Measurements from ENCODE around the gene TCEA3. TPM values are rescaled to one million over a fixed set of nuclear protein-coding genes. Genes with fewer than 3 reads are reported as not detected.
A peak's percentile ranks its signal among the peaks of the same experiment; 100 is the strongest.

TCEA3 gene
- total RNA-seq, 2 donors from 2014 or later = 128 to 133 TPM

DNA sequence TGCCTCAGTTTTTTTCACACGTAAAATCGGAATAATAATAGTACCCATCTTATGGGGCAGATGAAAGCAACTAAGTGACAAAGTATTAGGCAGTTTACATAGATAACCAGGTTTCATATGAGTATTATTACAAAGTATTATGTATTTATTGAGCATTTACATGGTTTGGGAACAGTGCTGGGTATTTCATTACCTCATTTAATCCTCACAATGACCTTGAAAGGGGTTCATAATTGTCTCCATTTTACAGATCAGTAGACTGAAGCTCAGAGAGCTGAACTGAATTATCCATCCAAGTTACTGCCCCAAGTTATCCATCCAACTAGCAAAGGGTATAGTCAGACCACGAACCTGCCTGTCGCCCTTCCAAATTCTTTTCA lies 21.2 kb downstream of the TCEA3 start:
- intact Hi-C loops (cut with DNase I) = loop anchor here (10.0 kb wide), 1 partner anchor 59 kb away; the partner anchor contains the start of gene HNRNPR
- no peak for DNase-seq
- Histone ChIP-seq H3K27ac (peak overlapping the region; percentile 74), H3K4me1 (peaks cover 10% of the 10 kb centered on the region), H3K9me3 (no peaks in the 10 kb centered on the region), H3K4me3 (no peak overlapping the region), H3K9ac (ENCODE audit: low read depth in 2 of 2, low read length in 2 of 2) (peak overlapping the region; percentile 26 to 27), H3K36me3 (no peaks in the 10 kb centered on the region), H3K27me3 (no peaks in the 10 kb centered on the region)
- TF ChIP-seq, protein P1, sequence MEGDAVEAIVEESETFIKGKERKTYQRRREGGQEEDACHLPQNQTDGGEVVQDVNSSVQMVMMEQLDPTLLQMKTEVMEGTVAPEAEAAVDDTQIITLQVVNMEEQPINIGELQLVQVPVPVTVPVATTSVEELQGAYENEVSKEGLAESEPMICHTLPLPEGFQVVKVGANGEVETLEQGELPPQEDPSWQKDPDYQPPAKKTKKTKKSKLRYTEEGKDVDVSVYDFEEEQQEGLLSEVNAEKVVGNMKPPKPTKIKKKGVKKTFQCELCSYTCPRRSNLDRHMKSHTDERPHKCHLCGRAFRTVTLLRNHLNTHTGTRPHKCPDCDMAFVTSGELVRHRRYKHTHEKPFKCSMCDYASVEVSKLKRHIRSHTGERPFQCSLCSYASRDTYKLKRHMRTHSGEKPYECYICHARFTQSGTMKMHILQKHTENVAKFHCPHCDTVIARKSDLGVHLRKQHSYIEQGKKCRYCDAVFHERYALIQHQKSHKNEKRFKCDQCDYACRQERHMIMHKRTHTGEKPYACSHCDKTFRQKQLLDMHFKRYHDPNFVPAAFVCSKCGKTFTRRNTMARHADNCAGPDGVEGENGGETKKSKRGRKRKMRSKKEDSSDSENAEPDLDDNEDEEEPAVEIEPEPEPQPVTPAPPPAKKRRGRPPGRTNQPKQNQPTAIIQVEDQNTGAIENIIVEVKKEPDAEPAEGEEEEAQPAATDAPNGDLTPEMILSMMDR (IDR thresholded peaks at IDR 0.05) = no peak

GRCh38 chr1:23403038-23403336 lies 21.6 kb downstream of the TCEA3 start:
- DNase-seq = no peak
- TF ChIP-seq, protein P1 (IDR thresholded peaks at IDR 0.05) = no peak
- Histone ChIP-seq H3K9ac (ENCODE audit: low read depth in 2 of 2, low read length in 2 of 2) (peak overlapping the region in 1 of 2 donors; percentile 27), H3K27me3 (no peaks in the 10 kb centered on the region), H3K36me3 (no peaks in the 10 kb centered on the region), H3K4me3 (no peak overlapping the region), H3K4me1 (peaks cover 10% of the 10 kb centered on the region), H3K27ac (peak overlapping the region; percentile 74), H3K9me3 (no peaks in the 10 kb centered on the region)
- intact Hi-C loops (cut with DNase I) = loop anchor here (10.0 kb wide), 1 partner anchor 58 kb away; the partner anchor contains the start of gene HNRNPR

- Histone ChIP-seq H3K9me3 (no peaks in the 10 kb centered on the region), H3K27ac (peak overlapping the region; percentile 74), H3K36me3 (no peaks in the 10 kb centered on the region), H3K9ac (ENCODE audit: low read depth in 2 of 2, low read length in 2 of 2) (peak overlapping the region in 1 of 2 donors; percentile 27), H3K4me3 (no peak overlapping the region), H3K4me1 (peaks cover 10% of the 10 kb centered on the region), H3K27me3 (no peaks in the 10 kb centered on the region)
- peak; percentile 40 for DNase-seq
- TF ChIP-seq, protein P1 (IDR thresholded peaks at IDR 0.05) = no peak
- intact Hi-C loops (cut with DNase I) = loop anchor here (10.0 kb wide), 1 partner anchor 58 kb away; the partner anchor contains the start of gene HNRNPR
Measured at GRCh38 chr1:23402286-23403037, 22.1 kb downstream of the TCEA3 start.

GRCh38 chr1:23401313-23401712 lies 23.2 kb downstream of the TCEA3 start:
- Histone ChIP-seq H3K9ac (ENCODE audit: low read depth in 2 of 2, low read length in 2 of 2) (no peak overlapping the region), H3K4me1 (peaks cover 10% of the 10 kb centered on the region), H3K36me3 (no peaks in the 10 kb centered on the region), H3K9me3 (no peaks in the 10 kb centered on the region), H3K27me3 (no peaks in the 10 kb centered on the region), H3K4me3 (no peak overlapping the region), H3K27ac (no peak overlapping the region)
- no peak for DNase-seq
- intact Hi-C loops (cut with DNase I) = loop anchor here (10.0 kb wide), 1 partner anchor 57 kb away; the partner anchor contains the start of gene HNRNPR
- TF ChIP-seq, protein P1 (IDR thresholded peaks at IDR 0.05) = no peak

DNA sequence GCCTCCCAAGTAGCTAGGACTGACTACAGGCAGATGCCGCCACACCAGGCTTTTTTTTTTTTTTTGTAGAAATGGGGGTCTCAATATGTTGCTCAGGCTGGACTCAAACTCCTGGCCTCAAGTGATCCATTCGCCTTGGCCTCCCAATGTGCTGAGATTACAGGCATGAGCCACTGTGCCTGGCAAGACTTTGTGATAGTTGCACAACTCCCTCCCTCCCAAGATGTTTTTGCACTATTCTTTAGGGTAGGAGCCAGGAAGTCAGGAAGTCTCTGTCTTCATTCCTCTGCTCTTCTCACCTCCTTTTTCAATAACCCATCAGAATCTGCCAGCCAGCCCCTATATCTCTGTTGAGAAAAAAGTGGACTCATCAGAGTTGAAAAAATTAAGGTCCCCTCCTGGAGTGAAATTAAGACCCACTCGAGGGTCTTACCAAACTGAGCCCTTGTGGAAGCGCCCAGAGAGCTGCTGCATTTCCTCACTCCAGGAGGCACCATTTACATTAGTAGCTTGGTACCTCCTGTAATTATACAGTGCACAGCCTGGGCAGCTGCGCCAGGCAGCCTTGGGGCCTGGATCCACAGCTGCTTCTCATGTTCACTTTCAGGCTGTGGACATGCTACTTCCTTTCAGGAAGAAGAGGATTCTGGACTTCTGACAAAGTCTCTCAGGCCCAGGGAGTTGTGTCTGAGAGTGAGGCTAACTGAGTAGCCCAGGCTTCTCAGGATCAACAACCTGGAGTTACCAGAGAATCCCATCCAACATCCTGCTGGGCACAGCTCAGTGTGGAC lies 24.0 kb downstream of the TCEA3 start:
- Histone ChIP-seq H3K4me1 (peaks cover 10% of the 10 kb centered on the region), H3K9ac (ENCODE audit: low read depth in 2 of 2, low read length in 2 of 2) (no peak overlapping the region), H3K4me3 (no peak overlapping the region), H3K27ac (peak overlapping the region; percentile 29), H3K27me3 (no peaks in the 10 kb centered on the region), H3K36me3 (no peaks in the 10 kb centered on the region), H3K9me3 (no peaks in the 10 kb centered on the region)
- no peak for DNase-seq
- intact Hi-C loops (cut with DNase I) = loop anchor here (10.0 kb wide), 1 partner anchor 56 kb away; the partner anchor contains the start of gene HNRNPR
- TF ChIP-seq, protein P1 (IDR thresholded peaks at IDR 0.05) = no peak

Data from colonic mucosa (tissue), 4 donors.